A549 (cell line): Measurements from ENCODE around the gene NSUN4.
"Not testable (repeated sequence)": the region's sequence is repeated elsewhere in the genome, so short reads cannot be mapped to it uniquely, and the experiment has no call there.

ENCODE experiments used
- CTCF ChIP-seq: fragments of >200 bp; sonication (Bioruptor Twin); formaldehyde crosslinking; IDR thresholded peaks from 3 replicates; pipeline ENCODE4 v1.5.1; 2016
- ELK1 ChIP-seq: fragments of 150-350 bp; IDR thresholded peaks from 2 replicates; pipeline ENCODE4 v1.6.1; 2014; ENCODE audit warnings: low read depth, mild to moderate bottlenecking, low read length
- HOXA7 ChIP-seq: fragments of 250-450 bp; sonication (Bioruptor Pico); IDR thresholded peaks from 2 replicates; pipeline ENCODE4 v1.5.0; 2020; ENCODE audit warnings: mild to moderate bottlenecking, moderate library complexity
- JUN ChIP-seq, 2 experiments: fragments of >200 bp; sonication (Bioruptor Twin); formaldehyde crosslinking; IDR thresholded peaks; 2 replicates in 1 of 2; 3 replicates in 1 of 2; pipeline ENCODE4 v1.6.1; 2016 to 2017
- POLR2A ChIP-seq: IDR thresholded peaks from 2 replicates; pipeline ENCODE4 v1.6.1; 2012; ENCODE audit warnings: mild to moderate bottlenecking, low read length

- not testable (repeated sequence) for TF ChIP-seq HOXA7 (CRISPR knock-in tag); JUN (IDR thresholded peaks at IDR 0.05); CTCF; POLR2A; ELK1
Measured at GRCh38 chr1:46328182-46328581, 12.4 kb upstream of the NSUN4 start.
